Mesothelial cell of epicardium (in vitro differentiated cells): Measurements from ENCODE around the gene ZNF853. TPM values are rescaled to one million over a fixed set of nuclear protein-coding genes. Genes with fewer than 3 reads are reported as not detected.
"Not testable (repeated sequence)": the region's sequence is repeated elsewhere in the genome, so short reads cannot be mapped to it uniquely, and the experiment has no call there.

ENCODE experiments used
- DNase-seq, 2 experiments: peaks; one replicate each; pipeline ENCODE4 v3.0.0; 2021; ENCODE audit warnings: low spot score in 2 of 2; ENCODE audit not compliant: unreplicated experiment in 2 of 2
- H3K27ac Mint-ChIP-seq: 2 replicates; pipeline ENCODE4 v1.8.0; 2021; ENCODE audit warnings: mixed read lengths
- H3K27me3 Mint-ChIP-seq: 2 replicates; pipeline ENCODE4 v1.8.0; 2021; ENCODE audit warnings: low read depth, mixed read lengths
- H3K36me3 Mint-ChIP-seq: 2 replicates; pipeline ENCODE4 v1.8.0; 2021; ENCODE audit warnings: mixed read lengths
- H3K4me1 Mint-ChIP-seq: 2 replicates; pipeline ENCODE4 v1.8.0; 2021; ENCODE audit warnings: mixed read lengths
- H3K4me3 Mint-ChIP-seq: 2 replicates; pipeline ENCODE4 v1.8.0; 2021; ENCODE audit warnings: mild to moderate bottlenecking, moderate library complexity, mixed read lengths
- H3K9me3 Mint-ChIP-seq: 2 replicates; pipeline ENCODE4 v1.8.0; 2021; ENCODE audit warnings: mixed read lengths
- CTCF ChIP-seq: fragments of 200-600 bp; sonication (generic); IDR thresholded peaks from one replicate; pipeline ENCODE4 v1.5.0; 2021; ENCODE audit warnings: antibody characterized with exemption; ENCODE audit not compliant: unreplicated experiment
- total RNA-seq: library from RNA; stranded (reverse); gene quantifications from 3 replicates; pipeline ENCODE4 v1.2.1, GENCODE V29; 2021

The ZNF853 gene
- total RNA-seq, 1 donor from 2014 or later, result 22.7 TPM

DNA sequence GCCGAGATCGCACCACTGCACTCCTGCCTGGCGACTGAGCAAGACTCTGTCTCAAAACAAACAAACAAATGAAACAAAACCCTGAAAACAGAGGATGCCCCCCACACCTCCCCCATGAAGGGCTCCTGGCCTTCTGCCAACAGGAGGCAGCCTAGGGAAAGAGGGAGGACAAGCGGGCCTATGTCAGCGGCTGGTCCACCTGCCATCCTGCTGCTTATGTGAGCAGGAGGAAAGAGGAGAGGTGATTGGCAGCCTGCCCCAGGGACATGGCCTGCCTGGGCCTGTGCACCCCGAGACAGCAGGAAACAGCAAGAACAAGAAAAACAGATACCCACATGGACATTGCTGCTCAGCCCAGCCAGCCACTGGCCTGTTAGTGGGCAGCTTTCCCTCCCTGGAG is 12.6 kb downstream of the ZNF853 start:
- H3K9me3 Mint-ChIP-seq, result no peaks in the 10 kb centered on the region
- DNase-seq, result no peak
- no peak overlapping the region for H3K4me3 Mint-ChIP-seq
- TF ChIP-seq CTCF, result no peak
- H3K36me3 Mint-ChIP-seq, result peaks cover 5% of the 10 kb centered on the region
- H3K4me1 Mint-ChIP-seq, result peaks cover 5% of the 10 kb centered on the region
- no peaks in the 10 kb centered on the region for H3K27me3 Mint-ChIP-seq
- peak overlapping the region; percentile 43 for H3K27ac Mint-ChIP-seq

DNA sequence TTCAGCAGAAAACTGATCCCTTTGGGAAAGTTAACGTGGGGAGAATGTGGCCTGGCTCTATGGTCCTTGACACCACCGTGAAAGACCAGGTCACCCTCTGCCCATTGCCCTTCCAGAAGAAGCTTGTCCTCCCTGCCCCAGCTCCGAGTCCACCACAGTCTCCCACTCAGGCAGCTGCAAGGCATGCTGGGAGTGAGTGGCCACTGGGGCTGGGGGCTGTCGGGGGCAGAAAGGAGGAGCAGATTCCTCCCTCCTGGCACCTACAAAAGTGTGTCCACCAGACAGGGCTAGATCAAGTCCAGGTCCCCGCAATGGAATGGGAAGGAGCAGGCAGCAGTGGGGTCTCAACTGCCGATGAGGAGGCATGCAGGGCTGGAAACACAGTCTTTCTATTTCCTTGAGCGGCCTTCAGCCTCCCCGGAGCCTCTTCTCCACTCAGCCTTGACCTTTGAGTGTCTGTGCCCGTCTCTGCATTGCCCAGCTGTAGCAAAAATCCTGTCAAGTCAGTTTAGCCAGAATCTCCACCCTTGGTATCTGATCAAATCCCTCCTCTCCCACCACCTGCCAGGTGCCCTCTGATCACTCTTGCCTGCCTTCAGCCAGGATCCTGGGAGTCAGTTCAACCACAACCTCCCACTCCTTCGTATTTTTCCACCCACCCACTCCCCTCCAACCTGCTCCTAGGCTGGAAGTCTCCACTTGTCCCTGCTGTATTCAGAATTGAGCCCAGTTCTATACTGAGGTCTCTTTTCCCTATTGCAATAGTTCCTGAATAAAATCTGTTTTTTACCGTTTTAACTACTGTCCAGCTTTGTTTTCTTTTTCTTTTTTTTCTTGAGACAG is 14.8 kb downstream of the ZNF853 start:
- no peak for DNase-seq

DNA sequence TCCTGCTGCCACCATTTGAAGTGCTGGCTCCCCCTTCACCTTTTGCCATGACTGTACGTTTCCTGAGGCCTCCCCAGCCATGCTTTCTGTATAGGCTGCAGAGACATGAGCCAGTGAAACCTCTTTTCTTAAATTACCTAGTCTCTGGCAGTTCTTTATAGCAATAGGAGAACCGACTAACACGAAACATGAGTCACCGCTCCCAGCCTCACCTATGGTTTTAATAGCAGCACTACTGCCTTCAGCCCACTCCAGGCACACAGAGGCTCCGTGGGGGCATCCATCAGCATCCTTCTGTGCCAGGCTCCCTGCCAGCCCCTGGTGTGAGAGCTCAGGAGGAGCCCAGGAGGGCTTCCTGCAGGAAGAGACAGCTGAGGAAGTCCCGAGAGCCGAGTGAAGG is 16.2 kb downstream of the ZNF853 start:
- TF ChIP-seq CTCF, result no peak
- Mint-ChIP-seq H3K4me3 (no peak overlapping the region), H3K9me3 (no peaks in the 10 kb centered on the region), H3K27me3 (no peaks in the 10 kb centered on the region), H3K4me1 (peaks cover 8% of the 10 kb centered on the region), H3K36me3 (no peaks in the 10 kb centered on the region), H3K27ac (no peak overlapping the region)
- no peak for DNase-seq

More for the DNA sequence above, 14.8 kb downstream of the ZNF853 start:
- no peak for TF ChIP-seq CTCF
- peak overlapping the region; percentile 50 for H3K27ac Mint-ChIP-seq
- peaks cover 5% of the 10 kb centered on the region for H3K4me1 Mint-ChIP-seq
- no peaks in the 10 kb centered on the region for H3K9me3 Mint-ChIP-seq
- H3K27me3 Mint-ChIP-seq, result no peaks in the 10 kb centered on the region
- no peak overlapping the region for H3K4me3 Mint-ChIP-seq
- no peaks in the 10 kb centered on the region for H3K36me3 Mint-ChIP-seq

GRCh38 chr7:6634021-6634420 is 18.6 kb downstream of the ZNF853 start:
- Mint-ChIP-seq H3K27ac (no peak overlapping the region), H3K4me1 (peaks cover 20% of the 10 kb centered on the region), H3K36me3 (no peaks in the 10 kb centered on the region), H3K4me3 (peak overlapping the region; percentile 34), H3K9me3 (no peaks in the 10 kb centered on the region), H3K27me3 (no peaks in the 10 kb centered on the region)
- no peak for TF ChIP-seq CTCF
- no peak for DNase-seq

- H3K9me3 Mint-ChIP-seq, H3K27ac Mint-ChIP-seq, H3K27me3 Mint-ChIP-seq, DNase-seq, H3K36me3 Mint-ChIP-seq: not testable (repeated sequence)
- H3K4me3 Mint-ChIP-seq, result peak overlapping the region; percentile 76
- H3K4me1 Mint-ChIP-seq, result peaks cover 23% of the 10 kb centered on the region
These were observed 19.6 kb downstream of the ZNF853 start for GRCh38 chr7:6634971-6635370.

- Mint-ChIP-seq H3K4me1 (peaks cover 20% of the 10 kb centered on the region), H3K36me3 (peaks cover 15% of the 10 kb centered on the region), H3K4me3 (peak within 1 kb of the TSS; percentile 80), H3K9me3 (no peaks in the 10 kb centered on the region), H3K27ac (peak within 1 kb of the TSS; percentile 89), H3K27me3 (no peaks in the 10 kb centered on the region)
- peak in 1 of 2 experiments; percentile 61 for DNase-seq
- TF ChIP-seq CTCF, result no peak
These were observed 21.5 kb downstream of the ZNF853 start, which contains the start of gene ZNF316 for GRCh38 chr7:6636741-6637543. Gene ZNF316 (plus strand): TSS chr7:6637318. CDS start chr7:6642410, 5,092 bp downstream.
